NT2/D1 (cell line): ENCODE measurements around the gene SRCIN1.

Experiments
- YY1 ChIP-seq: IDR thresholded peaks from 2 replicates; pipeline ENCODE4 v1.6.1; 2011; ENCODE audit not compliant: insufficient read length, insufficient read depth
- ZNF274 ChIP-seq: IDR thresholded peaks from 2 replicates; pipeline ENCODE4 v1.6.1; 2011; ENCODE audit warnings: mild to moderate bottlenecking, low read depth, low read length

DNA sequence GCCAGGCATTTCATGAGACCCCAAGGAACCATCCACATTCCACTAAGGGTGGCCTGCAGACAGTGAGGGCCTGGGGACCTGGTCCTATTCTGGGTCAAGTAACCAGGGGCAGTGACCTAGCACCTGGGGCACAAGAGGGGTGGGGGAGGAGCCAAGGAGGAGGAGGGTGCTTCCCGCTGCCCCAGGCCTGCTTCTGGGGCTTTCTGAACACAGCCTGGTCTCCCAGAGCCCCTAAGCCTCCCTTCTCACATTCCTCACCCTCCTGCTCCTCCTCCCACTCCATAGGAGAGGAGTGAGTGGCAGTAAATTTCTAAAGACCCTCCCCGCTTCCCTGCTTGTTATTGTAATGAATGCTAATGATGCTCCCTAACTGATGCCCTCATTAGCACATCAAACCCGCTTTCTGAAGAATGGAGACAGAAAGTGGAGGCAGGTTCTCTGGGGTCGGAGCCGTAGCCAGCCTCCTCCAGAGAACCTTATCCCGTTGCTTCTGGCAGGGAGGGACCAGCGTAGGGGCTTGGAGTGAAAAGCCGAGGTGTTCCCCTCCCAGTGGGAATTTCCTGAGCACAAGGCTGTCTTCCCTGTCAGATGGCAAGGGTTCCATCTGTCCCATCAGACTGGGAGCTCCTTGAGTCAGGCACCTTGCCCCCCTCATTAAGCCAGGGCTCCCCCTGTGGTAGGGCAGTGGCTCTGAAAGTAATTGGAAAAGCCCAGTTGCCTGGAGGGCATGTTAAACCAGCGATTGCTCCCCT, 3.7 kb upstream of the SRCIN1 start:
- no peak for TF ChIP-seq ZNF274
- TF ChIP-seq YY1, result no peak
